Ishikawa (cell line): ENCODE data around the gene RGS12.

ENCODE experiments used
- CEBPB ChIP-seq: IDR thresholded peaks from 2 replicates; pipeline ENCODE4 v1.6.1; 2012
- CREB1 ChIP-seq: IDR thresholded peaks from 2 replicates; pipeline ENCODE4 v1.6.1; 2012; ENCODE audit warnings: low read depth
- EGR1 ChIP-seq: IDR thresholded peaks from 2 replicates; pipeline ENCODE4 v1.6.1; 2012
- EP300 ChIP-seq: IDR thresholded peaks from 2 replicates; pipeline ENCODE4 v1.6.1; 2012; ENCODE audit warnings: borderline replicate concordance
- FOXM1 ChIP-seq: IDR thresholded peaks from 2 replicates; pipeline ENCODE4 v1.6.1; 2012; ENCODE audit warnings: low read depth, borderline replicate concordance
- MAX ChIP-seq: IDR thresholded peaks from 2 replicates; pipeline ENCODE4 v1.6.1; 2012
- NFIC ChIP-seq: IDR thresholded peaks from 2 replicates; pipeline ENCODE4 v1.6.1; 2012
- RAD21 ChIP-seq: IDR thresholded peaks from 2 replicates; pipeline ENCODE4 v1.6.1; 2012; ENCODE audit warnings: low read depth
- REST ChIP-seq: IDR thresholded peaks from 2 replicates; pipeline ENCODE4 v1.6.1; 2012; ENCODE audit warnings: low read depth, mild to moderate bottlenecking
- TAF1 ChIP-seq: IDR thresholded peaks from 2 replicates; pipeline ENCODE4 v1.6.1; 2012; ENCODE audit warnings: low read depth, mild to moderate bottlenecking
- TCF12 ChIP-seq: IDR thresholded peaks from 2 replicates; pipeline ENCODE4 v1.6.1; 2012; ENCODE audit warnings: low read depth
- TEAD4 ChIP-seq: IDR thresholded peaks from 2 replicates; pipeline ENCODE4 v1.6.1; 2012
- USF1 ChIP-seq: IDR thresholded peaks from 2 replicates; pipeline ENCODE4 v1.6.1; 2012
- YY1 ChIP-seq: IDR thresholded peaks from 2 replicates; pipeline ENCODE4 v1.6.1; 2012; ENCODE audit warnings: low read depth
- ZBTB7A ChIP-seq: IDR thresholded peaks from 2 replicates; pipeline ENCODE4 v1.6.1; 2012; ENCODE audit warnings: low read depth

RGS12 gene

GRCh38 chr4:3299122-3299975 lies 6.5 kb downstream of the RGS12 start:
- no peak for TF ChIP-seq ZBTB7A
- no peak for TF ChIP-seq TAF1
- no peak for TF ChIP-seq EP300
- no peak for TF ChIP-seq FOXM1
- TF ChIP-seq NFIC = no peak
- no peak for TF ChIP-seq REST
- no peak for TF ChIP-seq MAX
- TF ChIP-seq RAD21 = no peak
- TF ChIP-seq EGR1 = no peak
- no peak for TF ChIP-seq CEBPB
- no peak for TF ChIP-seq CREB1
- no peak for TF ChIP-seq TCF12
- no peak for TF ChIP-seq TEAD4
- no peak for TF ChIP-seq YY1

GRCh38 chr4:3299976-3300671 lies 7.3 kb downstream of the RGS12 start:
- TF ChIP-seq ZBTB7A (no peak), TCF12 (no peak), TAF1 (no peak), NFIC (no peak), USF1 (no peak), REST (no peak), MAX (no peak), FOXM1 (no peak), TEAD4 (no peak), EP300 (no peak), CEBPB (no peak), RAD21 (no peak), YY1 (no peak), EGR1 (no peak), CREB1 (no peak)

GRCh38 chr4:3301450-3302172 lies 8.8 kb downstream of the RGS12 start:
- TF ChIP-seq EP300 (no peak), USF1 (no peak), CEBPB (no peak), TCF12 (no peak), CREB1 (no peak), EGR1 (no peak), MAX (no peak), TEAD4 (no peak), FOXM1 (no peak), RAD21 (no peak), REST (no peak), YY1 (no peak), TAF1 (no peak), NFIC (no peak), ZBTB7A (no peak)
